Central memory CD4-positive, alpha-beta T cell (primary cell): ENCODE results near the gene CHERP.
"Not testable (repeated sequence)": the region's sequence is repeated elsewhere in the genome, so short reads cannot be mapped to it uniquely, and the experiment has no call there.

Source experiments
- DNase-seq: peaks from one replicate; pipeline ENCODE4 v3.0.0; 2022

CHERP gene

DNA sequence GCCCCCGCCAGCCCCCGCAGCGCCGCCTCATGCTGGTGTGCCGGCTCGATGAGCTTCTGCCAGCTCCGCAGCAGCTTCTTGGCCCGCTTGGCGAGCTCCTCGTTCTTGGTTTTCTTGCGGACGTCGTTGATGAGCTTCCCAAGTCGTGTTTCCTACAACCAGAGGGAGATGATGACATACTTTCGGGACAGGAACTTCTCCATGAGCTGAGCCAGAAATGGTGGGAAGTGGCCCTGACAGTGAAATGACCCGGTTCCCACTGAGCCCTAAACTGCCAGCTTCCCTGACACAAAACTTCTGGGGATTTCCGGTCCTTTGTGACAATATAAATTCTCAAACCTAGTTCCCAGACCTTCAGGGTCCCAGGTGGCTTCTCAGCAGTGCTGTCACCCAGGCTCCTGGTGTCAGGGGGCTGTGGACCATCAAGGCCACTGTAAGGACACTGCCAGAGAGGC is 35.3 kb upstream of the CHERP start:
- DNase-seq, result no peak

DNA sequence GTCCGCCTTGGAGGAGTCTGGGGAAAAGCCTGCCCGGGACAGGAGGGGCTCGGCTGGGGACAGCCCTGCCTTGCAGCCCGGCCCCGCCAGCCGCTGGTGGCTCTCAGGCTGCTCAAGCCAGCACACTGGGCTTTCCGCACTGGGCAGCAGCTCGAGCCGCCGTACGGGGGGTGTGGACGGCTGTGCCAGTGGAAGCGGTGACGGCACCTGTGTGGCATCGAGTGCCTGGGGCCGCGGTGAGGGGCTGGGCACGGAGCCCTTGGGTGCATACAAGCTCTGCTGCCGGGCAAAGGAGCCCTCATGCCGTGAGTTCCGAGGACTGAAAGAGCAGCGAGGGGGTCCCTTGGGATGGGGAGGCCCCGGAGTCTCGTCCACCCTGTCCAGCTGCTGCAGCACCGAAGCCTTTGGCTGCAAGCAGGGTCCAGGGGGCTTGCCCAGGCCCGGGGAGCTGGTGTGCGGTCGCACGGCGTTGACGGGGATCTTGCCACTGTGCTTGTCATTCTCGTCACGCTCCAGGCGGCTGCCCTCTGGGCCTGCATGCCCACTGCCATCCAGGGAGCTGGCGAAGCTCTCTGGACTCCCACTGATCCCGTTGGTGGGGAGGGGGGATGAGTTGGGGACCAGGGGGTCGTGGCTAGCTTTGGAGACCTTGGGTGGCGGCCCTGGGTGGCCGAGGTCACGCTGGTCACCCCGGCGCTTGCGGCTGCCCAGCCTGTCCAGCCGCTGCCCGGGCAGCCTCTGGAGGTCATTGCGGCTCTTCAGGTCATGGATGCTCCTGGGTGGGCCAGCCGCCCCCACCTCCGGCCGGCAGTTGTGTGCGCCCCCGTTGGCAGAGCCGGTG is 34.7 kb upstream of the CHERP start:
- DNase-seq, result no peak

DNA sequence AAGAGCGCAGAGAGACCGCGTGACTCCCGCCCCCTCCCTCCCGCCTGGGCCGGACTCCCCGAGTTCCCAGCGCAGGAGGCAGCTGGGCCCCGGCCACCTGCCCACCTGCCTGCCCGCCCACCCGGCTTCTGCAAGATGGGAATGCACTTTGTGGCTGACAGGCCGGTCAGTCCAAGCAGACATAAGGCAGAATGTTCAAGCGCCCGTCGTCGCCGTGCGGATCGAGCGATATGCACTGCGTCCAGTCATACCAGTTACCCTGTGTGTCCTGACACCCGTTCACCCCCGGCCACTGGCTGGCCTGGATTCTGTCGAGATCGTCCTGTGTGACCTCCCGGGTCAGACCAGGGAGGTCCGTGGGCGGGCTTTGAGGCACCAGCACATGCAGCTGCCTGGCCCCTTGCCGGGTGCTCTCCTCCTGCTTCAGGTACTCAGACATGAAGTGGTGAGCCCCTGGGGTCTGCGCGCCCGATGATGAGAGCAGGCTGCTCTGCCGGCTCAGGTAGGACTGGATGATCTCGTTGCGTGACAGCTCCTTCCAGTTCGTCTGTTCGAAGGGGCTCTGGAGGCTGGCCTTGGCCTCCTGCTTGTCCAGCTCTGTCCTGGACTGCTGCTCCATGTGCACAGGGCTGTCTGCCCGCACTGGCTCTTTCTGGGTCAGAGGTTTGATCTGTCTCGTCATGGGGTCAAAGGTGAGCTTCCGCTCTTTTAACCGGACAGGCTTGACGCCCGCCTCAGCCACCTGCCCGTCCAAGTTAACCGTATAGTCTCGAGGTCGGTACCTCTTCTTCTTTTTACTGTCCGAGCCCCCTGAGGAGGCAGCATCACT is 33.8 kb upstream of the CHERP start:
- DNase-seq, result no peak

DNA sequence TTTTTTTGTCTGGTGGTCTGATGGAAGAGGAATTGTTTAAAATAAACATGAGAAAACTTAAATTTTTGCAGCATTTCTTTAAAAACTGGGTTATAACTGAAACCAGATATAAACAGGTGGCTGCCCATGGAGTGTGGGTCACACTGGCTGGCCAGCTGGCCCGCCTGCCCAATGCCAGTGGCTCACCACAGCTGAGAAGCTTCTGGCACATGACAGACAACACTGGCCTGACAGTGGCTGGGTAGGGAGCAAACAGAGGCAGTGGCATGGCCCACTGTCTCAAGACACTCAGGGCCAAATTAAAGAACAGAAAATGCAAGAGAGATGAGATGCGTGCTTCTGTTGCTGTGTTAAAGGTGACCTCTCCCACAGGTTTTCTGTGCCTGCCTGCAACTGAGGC is 33.0 kb upstream of the CHERP start:
- DNase-seq, result no peak

DNA sequence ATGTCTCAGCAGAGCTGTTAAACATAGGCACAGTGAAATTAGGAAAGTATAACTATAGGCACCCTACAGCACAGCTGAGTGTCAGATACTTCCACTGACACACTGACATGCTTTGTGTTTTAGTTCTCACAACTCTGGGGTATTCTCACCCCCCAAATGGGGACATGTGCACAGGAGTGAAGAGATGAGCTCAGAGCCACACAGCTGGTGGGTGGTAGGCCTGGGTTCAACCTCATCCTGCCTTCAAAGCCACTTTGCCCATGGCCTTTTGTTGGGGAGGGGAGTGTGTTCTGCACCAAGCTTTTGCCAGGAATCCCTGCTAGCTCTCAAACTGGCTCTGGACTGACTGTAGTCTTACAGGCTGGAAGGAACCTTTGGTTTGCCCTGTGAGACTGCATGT is 31.7 kb upstream of the CHERP start:
- DNase-seq, result no peak

DNA sequence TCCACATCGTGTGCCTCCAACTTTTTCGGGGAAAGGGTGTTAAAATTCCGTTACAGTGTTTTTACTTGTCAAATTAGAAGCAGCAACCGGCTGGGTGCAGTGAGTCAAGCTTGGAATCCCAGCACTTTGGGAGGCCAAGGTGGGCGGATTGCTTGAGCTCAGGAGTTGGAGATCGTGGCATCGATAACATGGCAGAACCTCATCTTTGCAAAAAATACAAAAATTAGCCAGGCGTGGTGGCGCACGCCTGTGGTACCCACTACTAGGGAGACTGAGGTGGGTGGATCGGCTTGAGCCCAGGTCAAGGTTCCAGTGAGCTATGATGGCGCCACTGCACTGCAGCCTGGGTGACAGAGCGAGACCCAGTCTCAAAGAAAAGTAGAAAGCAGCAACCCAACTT is 31.1 kb upstream of the CHERP start:
- no peak for DNase-seq

DNA sequence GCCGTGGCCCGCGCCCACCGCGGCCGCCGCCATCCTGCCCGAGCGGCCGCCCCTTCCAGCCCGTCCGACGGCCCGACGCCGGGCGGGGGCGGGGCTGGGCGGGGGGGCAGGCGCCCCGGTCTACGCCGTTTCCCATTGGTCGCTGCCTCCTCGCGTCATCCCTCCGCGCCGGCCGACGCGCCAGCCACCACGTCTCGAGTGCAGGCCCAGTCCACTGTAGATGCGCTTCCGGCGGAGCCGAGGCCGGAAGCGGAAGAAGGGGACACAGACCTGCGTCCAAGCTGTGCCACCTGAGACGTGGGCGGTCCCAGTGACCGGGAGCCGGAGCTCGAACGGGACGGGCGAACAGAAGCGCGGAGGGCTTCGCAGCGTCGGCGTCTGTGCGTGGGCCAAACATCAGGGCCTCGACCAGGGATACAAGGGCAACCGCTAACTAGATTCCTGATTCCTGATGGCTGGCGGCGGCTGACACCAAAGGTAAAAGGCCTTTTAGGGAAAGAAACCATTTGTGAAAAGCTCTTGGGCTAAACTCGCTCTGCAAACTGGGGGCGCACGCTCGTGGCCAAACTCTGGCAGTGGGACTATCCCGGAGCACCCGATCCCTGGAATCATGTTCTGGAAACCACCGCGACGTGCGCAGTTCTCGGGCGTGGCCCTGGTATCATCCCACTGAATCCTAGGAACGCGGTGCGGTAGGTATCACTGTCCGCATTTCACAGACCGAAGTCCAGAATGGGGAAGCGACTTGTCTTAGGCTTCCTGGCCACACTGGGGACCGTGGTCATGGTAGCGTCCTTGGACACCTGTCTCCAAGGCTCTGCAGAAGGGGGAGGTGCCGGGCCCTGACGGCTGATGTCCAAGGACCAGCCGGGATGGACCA is 30.3 kb upstream of the CHERP start, which contains the start of gene SLC35E1:
Gene SLC35E1, minus strand, starts transcription at position 84 of the 880 bp plus-strand sequence. Its CDS starts 51 bp downstream, at position 33.
- peak; percentile 88 for DNase-seq

DNA sequence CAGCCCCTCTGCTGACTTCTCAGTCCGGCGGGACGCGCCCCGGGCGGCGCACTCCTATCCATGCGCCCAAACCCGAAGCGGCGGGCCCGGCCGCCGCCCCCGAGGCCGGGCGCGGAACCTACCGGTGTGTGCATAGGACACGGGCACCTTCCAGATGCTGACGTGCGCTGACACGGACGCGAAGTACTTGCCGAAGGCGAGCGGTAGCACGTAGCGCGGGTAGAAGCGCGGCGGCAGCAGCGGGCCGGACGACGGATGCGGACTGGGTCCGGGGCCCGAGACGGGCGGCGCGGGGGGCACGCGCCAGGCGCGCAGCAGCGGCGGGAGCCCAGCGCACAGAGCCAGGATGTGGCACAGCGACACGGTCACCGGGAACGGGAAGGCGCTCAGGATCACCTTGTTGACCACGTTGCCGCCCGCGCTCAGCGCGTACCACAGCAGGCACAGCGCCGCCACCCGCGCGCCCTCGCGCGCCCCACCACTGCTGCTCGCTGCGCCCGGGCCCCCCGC is 29.6 kb upstream of the CHERP start:
- DNase-seq, result no peak

DNA sequence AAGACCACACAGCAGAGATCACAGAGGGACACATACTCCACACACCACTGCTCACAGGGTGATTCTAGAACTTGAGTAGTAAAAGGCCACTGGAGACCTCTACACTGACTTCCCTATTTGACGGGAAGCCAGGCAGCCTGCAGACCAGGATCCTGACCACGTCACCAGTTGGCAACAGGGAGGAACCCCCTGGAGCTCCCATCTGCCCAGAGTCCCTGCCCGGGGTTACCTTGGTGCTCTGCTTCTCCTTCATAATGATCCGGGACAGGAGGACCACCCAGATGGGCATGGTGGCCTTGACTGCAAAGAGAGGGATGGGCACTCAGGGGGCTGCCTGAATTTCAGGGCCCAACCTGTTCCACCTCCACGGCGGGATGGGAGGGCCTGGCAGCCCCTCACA is 29.0 kb upstream of the CHERP start:
- DNase-seq, result no peak

DNA sequence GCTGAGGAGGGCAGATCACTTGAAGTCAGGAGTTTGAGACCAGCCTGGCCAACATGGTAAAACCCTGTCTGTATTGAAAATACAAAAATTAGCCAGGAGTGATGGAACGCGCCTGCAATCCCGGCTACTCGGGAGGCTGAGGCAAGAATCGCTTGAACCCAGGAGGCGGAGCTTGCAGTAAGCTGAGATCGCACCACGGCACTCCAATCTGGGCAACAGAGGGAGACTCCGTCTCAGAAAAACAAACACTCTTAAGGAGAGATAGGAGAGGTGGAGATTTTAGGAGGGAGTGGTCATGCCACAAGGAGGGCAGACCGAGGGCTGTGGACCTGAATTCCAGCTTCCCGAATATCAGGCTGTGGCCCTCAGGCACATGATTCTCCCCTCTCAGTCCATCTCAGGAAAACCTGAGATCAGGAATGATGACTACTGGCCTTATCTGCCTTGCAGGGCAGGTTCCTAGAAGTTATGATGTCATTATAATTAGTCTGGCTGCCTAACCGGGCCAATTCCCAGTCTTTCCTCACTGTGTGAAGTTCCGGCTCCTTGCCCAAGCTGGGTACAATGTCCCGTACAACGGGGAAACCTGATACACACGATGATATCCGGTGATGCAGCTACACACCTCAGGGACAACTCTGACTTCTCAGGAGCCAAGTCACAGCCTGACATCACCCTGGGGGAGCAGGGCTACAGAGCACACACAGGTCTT is 27.5 kb upstream of the CHERP start:
- DNase-seq, result no peak

DNA sequence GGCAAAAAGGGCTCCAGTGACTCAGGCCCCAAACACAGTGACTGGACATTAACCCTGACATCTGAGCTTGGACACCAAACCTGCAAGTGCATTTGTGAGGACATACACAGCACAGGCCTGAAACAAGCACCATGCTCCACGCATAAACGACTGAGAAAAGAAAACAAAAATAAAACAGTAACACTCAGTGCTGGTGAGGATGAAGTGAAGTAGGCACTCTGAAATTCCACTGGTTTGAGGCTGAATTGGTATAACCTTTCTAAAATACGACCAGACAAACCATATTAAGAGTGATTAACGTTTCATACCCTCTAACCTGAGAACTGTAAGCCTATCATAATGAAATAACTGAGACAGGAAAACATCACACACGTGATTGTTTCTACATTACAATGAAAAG is 24.5 kb upstream of the CHERP start:
- no peak for DNase-seq

DNA sequence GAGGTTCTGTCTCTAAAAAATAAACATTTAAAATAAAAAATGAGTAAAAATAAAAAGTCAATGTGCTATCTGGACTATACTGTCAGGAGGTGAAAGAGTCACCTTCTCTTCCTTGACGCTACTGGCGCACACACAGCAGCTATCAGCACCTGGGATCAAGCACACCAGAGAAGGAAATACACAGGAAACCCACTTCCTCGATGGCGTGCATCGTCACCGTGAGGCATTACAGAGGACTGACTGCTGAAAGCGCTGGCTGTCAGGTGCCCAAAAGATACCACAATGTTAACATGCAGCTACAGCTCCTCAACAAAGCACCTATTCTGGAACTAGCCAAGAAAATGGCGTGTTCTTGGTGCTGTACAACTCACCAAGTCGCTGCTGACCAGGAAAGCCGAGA is 23.9 kb upstream of the CHERP start:
- peak; percentile 94 for DNase-seq

DNA sequence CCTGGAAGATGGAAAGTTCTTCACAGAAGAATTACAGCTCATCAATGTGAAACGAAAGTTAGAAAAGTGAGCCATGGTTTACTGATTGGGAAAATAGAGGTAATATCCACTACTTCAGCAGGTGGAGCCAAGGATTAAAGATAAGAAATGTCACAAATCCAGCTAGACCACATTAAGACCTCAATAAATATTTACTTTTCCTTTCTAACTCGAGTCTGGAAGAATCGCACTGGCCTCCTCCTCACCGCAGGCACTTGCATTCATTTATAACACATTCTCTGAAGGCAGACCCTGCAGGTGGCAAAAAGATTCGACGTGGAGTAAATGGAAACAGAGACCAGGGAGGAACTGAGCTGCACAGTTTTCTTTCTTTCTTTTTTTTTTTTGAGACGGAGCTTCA is 22.6 kb upstream of the CHERP start:
- no peak for DNase-seq

DNA sequence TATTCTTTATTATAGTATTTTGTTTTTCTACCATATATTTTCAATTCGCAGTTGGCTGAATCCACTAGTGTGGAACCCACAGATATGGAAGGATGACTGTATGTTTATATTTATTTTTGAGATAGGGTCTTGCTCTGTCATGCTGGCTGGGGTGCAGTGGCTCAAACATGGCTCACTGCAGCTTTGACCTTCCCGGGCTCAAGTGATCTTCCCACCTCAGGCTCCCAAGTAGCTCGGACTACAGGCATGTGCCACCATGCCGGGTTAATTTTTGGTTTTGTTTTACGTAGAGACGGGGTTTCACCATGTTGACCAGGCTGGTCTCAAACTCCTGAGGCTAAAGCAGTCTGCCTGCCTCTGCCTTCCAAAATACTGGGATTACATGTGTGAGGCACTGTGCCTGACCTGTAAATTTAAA is 20.4 kb upstream of the CHERP start:
- DNase-seq, result no peak

DNA sequence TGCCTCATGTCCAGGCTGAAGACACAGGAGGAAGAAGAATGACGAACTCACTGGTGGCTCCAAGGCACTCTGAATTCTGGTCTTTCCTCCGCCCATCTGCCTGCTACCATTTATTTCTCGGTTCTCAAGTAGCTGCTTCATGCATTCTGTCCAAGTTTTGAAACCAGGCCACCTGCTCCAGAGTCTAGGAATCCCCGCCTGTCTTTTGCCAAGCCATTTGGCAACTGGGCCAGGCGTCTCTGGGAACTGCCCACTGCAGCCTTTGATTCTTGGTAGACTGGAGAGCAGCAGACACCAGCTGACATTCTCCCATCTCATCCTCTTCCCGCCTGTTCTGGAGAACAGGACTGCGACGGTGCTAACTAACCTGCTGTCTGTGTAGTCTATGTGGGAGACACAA is 19.1 kb upstream of the CHERP start:
- DNase-seq, result no peak

DNA sequence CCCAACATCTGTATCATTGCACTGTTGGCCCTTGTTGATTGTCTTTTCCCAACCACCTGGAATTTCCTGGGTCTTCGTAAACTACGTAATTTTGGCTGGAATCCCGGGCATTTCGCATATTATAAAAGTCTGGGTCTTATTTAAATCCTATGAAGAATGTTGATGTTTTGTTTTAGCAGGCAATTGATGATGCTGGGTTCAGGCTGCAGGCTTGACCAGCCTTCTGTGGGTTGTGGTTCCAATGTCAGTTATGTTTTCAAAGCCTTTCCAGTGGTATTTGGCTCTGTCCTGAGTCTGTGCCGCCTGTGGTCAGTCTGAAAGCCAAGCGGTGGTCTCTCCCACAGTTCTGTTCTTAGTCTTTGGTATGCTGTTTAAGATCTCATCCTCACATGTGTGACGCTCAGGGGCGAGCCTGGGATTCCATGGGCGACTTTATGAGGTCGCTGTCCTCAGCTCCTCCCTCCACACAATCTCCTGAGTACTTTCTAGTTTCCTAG is 17.6 kb upstream of the CHERP start:
- no peak for DNase-seq

DNA sequence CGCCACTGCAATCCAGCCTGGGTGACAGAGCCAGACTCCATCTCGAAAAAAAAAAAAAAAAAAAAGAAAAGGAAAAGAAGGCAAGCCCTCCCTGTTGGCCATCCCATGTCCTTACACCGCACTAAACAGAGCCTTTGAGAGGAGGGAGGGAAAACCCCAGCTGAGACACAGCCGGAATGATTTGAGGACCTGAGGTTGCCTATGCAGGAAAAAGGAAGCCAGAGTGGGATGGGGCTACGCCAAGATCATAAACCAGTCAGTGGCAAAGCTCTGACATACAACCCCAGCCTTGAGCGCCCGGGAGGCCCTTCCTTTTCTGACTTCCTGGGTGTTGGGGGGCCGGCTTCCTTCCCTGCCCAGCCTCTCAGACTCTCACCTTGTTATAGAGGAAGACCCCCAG is 12.5 kb upstream of the CHERP start:
- DNase-seq, result no peak

DNA sequence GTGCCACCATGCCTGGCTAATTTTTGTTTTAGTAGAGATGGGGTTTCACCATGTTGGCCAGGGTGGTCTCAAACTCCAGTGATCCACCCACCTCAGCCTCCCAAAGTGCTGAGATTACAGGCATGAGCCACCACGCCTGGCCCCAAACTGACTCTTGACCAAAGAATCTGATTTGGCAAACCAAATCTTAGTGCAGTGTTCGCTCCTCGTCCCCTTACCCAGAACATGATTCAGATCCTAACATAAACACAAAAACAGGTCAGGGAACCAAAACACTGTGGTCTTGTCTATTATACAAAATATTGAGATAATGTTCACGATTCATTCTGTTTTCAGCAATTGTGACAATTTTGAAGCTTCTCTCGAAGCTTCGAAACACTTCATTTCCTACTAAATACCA is 9.7 kb upstream of the CHERP start:
- not testable (repeated sequence) for DNase-seq

DNA sequence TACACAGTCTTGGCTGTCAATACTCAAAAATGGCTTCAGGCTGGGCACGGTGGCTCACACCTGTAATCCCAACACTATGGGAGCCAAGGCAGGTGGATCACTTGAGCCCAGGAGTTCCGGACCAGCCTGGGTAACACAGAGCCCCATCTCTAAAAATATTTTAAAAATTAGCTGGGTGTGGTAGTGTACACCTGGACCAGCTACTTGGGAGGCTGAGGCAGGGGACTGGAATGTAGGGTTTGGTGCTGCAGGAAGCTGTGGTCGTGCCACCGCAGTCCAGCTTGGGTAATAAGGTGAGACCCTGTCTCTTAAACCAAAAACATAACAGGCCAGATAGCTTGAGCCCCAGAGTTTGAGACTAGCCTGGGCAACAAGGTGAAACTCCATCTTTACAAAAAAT is 6.7 kb upstream of the CHERP start:
- DNase-seq, result no peak

DNA sequence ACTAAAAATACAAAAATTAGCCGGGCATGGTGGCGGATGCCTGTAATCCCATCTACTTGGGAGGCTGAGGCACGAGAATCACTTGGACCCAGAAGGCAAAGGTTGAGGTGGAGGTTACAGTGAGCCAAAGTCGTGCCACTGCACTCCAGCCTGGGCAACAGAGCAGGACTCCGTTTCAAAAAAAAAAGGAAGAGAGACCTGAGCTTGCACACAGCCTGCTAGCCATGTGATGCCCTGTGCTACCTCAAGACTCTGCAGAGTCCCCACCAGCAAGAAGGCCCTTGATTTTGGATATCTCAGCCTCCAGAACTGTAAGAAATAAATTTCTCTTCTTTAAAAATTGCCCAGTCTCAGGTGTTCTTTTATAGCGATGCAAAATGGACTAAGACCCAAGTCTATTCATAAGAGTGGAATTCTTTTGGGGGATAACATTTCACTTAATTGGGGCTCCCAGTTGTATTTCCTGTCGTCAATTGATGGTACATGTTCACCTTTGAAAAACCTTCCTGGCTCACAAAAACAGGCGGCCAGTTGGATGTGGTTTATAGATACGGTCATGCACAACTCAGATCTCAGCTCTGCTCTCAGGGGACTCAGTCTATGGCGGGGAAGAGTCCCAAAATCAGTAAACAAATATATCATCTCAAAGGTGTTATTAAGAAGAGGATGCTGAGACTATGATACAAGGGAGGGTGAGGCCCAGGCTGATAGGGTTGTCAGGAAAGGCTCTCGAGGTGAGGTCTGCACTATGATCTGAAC is 2.4 kb upstream of the CHERP start:
- DNase-seq, result peak; percentile 10

DNA sequence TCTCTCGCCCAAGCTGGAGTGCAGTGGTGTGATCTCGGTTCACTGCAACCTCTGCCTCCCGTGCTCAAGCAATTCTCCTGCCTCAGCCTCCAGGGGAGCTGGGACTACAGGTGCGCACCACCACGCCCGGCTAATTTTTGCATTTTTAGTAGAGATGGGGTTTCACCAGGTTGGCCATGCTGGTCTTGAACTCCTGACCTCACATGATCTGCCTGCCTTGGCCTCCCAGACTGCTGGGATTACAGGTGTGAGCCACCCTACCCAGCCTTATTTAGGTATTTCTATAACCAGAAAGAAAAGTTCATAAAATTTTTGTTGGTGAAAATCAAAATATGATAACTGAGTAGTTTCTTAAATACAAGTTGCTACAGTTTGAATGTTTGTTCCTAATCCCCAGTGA is 1.5 kb upstream of the CHERP start:
- not testable (repeated sequence) for DNase-seq
